GM18867 (cell line): Measurements from ENCODE around the gene NRG2.

Source experiments
- ATAC-seq: cut with Tn5 transposase; IDR thresholded peaks from one replicate; pipeline ENCODE4 v1.9.1; 2021; ENCODE audit warnings: mild to moderate bottlenecking, moderate library complexity; ENCODE audit not compliant: unreplicated experiment

NRG2 gene

GRCh38 chr5:140013536-140013935 lies 29.6 kb downstream of the NRG2 start:
- no peak for ATAC-seq

GRCh38 chr5:140012443-140012842 lies 30.7 kb downstream of the NRG2 start:
- ATAC-seq: no peak

DNA sequence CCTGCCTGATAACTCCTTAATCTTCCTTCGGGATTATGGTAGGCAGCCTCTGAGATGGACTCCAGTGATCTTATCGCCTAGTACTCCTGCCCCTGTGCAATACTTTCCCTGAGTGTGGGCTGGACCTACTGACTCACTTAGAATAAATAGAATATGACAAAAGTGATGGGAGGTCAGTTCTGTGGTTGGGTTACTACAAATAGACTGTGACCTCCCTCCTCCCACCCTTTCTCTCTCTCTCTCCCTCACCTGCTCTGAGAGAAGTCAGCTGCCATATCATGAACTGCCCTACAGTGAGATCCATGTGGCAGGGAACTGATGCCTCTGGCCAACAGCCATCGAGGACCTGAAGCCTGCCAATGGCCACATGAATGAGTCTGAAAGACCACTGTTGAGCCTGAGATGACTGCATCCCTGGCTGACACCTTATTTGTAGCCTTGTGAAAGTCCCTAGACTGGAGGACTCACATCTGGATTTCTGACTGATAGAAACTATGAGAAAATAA lies 31.7 kb downstream of the NRG2 start:
- peak; percentile 87 for ATAC-seq

DNA sequence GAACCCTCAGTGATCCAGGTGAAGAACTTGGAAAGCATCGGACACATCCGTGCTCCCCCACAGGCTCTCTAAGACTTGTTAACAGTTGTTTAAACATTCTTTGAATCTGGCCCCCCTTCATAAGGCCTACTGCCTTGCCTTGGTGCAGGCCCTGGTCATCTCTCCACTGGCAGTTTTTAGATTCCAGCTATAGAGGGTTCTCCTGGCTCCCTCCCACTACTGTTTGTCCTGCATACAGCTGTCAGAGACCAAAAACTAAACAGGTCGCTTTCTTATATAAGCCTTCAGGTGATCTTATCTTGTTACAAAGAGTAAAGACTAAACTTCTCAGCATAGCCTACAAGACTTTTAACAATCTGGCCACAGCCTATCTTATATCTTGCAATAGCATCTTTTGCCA lies 32.3 kb downstream of the NRG2 start:
- no peak for ATAC-seq

DNA sequence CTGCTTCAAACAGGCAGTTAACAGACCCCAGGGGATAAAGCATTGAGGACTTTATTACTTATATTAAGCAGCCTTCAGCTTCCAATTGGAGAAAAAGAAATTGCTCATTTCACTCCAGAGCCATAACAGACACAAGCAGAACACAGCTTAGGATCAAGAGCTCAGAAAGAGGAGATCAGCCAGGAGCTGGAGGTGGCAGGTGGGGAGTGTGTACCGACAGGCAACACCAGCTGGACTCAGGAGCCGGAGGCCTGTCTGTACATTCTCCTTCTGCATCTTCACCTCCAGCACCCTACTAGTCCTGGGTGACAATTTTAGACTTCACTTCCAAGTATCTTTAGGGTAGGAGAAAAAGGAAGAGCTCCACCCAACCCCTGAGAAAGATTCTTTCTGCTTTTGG lies 35.8 kb downstream of the NRG2 start:
- ATAC-seq: no peak

- ATAC-seq: peak; percentile 97
Measured at GRCh38 chr5:140005145-140005591, 37.9 kb downstream of the NRG2 start.

DNA sequence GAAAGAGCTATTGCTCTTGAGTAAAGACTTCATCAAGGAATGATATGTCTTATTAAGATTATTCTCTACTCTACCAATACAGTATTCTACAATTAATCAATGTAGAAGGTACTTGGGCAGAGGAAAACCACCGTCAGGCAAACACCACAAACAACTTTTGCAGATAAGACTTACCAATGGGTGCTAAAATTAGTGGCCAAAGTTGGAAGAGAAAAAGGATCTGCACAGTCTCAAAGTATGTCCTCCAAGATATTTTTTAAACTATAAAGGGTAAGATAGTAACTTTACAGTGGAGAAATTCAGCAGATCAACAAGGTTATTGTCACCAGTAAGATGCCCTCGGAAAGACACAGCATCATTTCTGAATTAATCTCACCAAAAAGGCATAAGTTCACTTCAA lies 38.9 kb downstream of the NRG2 start:
- ATAC-seq: no peak

DNA sequence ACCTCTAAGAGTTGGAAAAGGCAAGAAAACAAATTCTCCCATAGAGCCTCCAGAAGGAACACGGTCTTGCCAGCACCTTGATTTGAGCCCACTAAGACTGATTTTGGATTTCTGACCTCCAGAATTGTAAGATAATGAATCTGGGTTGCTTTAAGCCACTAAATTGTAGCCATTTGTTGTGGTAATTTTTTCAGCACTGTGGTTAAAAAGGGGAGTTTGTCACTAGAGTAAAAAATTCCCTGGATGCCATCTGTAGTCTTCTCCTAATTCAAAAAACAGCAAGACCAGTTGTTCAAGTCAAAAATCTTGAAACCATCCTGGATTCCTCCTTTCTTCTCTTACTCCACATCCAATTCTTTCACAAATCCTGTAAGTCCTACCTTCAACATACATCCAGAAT lies 39.6 kb downstream of the NRG2 start:
- ATAC-seq: no peak

- ATAC-seq: no peak
Measured at GRCh38 chr5:140000332-140000731, 42.8 kb downstream of the NRG2 start.

DNA sequence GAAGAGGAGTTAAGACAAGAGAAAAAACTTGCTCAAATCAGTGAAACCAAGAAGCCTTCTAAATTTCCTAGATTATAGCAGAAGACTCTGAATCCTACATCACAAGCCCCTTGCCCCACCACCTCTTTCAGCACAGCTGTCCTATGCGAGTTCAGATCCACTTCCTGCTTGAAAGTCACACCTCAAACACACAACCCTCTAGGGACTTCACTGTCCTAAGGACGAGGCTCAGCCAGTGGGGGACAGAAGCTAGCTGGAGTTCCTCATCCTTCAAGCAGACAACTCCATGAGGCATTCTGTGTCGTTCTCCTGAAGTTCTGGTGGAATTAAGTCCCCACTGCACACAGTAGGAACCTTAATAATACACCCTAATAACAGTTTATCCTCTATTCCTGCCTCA lies 44.3 kb downstream of the NRG2 start:
- ATAC-seq: peak; percentile 44

DNA sequence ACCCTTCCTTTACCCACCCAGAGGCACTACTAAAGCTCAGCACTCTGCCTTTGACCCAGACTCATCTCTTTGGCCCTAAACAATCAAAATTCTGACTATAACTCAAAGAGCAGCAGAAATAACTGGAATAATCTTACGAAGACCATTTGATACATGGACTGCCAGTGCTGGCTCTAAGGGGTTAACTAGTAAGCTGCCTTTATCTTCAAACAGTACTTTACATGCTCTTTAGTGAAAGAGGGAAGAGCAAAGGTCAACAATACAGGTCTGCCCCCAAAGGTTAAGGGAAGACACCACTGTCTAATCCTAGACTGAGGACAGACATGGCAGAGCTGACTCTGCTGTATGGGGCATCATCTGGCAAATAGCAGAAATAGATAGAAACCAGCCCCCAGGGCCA lies 45.8 kb downstream of the NRG2 start:
- no peak for ATAC-seq

GRCh38 chr5:139995929-139996328 lies 47.2 kb downstream of the NRG2 start:
- ATAC-seq: no peak

- no peak for ATAC-seq
Measured at GRCh38 chr5:139994234-139994633, 48.9 kb downstream of the NRG2 start.

DNA sequence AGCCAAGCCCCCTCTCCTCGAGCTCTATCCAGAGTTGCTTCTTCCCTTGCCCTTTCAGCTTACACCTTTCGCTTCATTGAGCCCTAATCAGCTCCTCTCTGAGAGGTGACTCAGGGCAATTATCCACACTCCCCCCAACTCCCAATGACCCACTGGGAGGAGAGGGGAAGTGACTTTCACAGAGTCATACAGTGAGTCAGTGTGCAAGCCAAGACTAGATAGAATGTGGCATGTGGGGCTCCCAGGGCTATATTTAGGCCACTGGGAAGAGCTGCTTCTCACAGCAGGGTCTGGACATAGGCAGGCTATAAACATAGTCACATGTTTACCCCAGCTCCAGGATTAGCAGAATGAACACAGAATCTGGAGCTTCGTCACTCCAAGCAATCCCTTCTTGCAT lies 57.4 kb downstream of the NRG2 start:
- no peak for ATAC-seq

DNA sequence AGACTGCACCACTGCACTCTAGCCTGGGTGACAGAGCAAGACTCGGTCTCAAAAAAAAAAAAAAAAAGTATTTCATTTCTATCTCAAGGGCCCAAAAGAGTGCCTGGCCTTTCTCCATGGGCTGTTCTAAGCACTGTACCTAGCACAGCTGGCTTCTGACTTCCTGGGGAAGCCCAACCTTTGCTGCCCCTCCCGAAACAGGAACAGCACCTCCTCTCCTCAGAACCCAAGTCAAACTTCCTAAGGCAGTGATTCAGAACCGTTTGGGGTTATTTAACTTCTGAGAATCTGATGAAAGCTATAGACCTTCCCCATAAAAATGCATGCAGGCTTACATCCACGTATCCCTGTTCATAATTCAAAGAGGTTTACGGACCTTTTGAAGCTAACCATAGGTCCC lies 57.8 kb downstream of the NRG2 start:
- ATAC-seq: no peak

DNA sequence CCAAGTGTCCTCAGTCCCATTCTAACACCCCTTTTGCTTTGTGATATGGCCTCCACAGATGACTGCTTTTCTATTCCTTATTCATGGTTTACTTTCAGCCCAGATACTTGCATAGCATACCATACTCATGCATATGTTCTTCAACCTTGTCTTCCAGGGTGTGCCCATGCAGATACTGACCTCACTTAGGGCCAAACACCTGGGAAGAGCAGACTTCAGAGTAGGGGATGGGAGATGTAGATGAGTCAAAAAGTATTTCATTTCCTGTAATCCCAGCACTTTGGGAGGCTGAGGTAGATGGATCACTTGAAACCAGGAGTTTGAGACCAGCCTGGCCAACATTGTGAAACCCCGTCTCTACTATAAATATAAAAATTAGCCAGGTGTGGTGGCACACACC lies 58.3 kb downstream of the NRG2 start:
- no peak for ATAC-seq

DNA sequence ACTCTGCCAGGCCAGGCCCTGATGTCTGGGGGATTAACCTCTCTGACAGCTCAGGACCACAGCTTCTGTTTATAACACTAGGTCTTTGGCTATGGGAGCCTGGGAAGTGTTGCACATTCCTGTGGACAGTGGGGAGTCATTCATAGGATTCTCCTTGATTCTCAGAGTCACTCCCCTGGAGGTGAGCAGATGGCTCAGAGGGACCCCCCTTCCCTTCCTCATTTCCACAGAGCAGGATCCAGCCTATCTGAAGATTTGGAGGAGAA lies 60.2 kb downstream of the NRG2 start:
- no peak for ATAC-seq

DNA sequence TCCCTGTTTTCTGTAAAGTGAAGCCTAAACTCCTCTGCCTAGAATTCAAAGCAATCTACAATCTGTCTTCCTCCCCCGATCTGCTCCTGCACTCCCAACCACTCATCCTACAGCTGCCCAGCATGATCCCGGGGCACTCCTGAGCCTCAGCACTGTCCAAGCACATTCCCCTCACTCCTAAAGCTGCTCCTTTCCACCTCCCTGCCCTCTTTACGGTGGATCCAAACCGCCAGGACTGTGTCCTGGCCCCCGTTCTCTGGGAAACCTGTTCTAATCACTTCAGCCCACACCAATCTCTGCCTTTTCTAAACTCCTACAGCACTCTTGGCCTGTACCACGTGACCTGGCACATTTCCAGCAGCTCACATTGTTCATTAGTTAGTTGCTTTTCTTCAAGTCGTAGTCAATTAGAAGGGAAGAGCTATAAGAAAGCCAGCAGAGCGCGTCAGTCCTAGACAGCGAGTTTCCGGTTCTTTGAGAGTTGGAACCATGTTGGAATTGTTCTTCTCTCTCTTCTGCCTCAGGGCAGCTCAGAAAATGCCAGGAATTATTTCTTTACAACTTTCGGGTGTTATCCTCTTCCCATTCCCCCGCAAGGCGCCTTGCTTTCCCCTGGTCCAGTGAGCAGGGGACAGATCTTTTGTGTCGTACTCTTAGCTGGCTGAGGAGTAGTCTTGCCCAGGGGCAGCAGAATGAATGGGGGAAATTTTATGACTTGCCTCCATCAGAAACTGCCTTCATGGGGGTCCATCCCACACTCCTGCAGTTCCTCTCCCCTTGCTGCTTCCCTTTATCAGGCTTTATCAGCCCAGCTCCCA lies 60.7 kb downstream of the NRG2 start:
- ATAC-seq: no peak

DNA sequence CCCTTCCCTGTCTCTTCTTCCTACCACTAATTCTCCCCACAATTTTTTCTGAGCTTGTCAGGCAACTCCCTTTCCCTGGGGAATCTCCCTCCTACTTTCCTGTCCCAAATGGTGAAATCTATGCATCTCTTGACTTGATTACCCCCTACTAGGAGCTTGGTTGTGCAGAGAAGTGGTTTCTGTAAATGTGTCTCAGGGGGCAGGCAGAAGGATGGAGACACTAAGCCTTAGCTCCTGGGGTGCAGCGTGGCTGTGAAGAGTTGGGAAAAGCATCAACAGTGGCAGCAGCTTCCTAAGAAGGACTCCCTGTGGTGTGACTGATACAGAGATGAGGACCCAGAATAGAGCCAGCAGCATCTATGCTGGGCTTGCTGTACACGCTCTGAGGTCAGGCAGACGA lies 62.3 kb downstream of the NRG2 start:
- ATAC-seq: no peak

GRCh38 chr5:139979943-139980342 lies 63.2 kb downstream of the NRG2 start:
- ATAC-seq: no peak

DNA sequence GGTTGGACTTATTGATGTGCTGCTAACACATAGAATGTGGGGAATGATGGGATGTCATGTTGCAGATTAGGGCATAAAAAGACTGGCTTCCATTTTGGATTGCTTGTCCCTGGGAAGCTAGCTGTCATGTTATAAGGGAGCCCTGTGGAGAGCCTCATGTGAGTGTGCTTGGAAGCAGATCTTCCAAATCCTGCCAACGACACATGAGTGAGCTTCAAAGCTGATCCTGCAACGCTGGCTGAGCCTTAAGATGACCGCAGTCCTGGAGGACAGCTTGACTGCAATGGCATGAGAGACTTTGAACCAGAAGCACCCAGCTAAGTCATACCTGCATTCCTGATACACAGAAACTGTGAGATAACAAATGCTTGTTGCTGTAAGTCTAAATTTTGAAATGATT lies 63.6 kb downstream of the NRG2 start:
- no peak for ATAC-seq

DNA sequence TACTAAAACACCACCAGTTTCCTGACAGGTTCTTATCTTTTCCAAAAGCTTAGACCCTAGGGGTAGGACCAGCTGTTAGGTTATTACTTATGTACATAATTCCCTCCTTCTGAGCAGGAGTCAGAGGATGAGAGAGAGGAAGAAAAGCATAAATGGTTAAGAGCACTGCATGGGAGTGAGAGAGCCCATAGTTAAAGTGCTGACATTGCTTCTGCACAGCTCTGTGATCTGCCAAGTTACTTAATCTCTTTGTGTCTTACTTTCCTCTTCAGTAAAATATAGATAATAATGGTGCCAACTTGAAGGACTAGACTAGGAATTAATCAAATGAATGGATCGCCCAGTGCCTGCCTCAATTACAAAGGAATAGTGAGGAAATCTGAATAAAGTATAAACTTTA lies 66.4 kb downstream of the NRG2 start:
- ATAC-seq: no peak

DNA sequence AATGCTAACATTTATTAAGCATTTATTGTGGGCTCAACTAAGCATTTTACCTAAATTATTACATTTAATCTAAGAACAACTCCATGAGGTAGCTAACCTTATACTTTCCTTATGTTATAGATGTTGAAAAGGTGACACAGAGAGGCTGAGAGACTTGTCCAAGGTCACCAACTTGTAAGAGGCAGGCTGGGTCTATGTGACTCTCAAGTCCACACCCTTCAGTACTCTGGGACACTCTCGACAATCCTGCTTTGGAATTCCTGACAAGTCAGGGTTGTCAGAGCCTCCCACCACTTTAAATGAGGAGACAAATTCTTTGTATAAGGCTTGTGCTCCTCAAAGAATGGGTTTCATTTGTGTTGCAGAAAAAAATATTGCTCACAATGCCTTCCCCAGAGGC lies 67.2 kb downstream of the NRG2 start:
- no peak for ATAC-seq
